ENCODE data around the gene CYP4F22.
"Not testable (repeated sequence)": the region's sequence is repeated elsewhere in the genome, so short reads cannot be mapped to it uniquely, and the experiment has no call there.

Gene CYP4F22

DNA sequence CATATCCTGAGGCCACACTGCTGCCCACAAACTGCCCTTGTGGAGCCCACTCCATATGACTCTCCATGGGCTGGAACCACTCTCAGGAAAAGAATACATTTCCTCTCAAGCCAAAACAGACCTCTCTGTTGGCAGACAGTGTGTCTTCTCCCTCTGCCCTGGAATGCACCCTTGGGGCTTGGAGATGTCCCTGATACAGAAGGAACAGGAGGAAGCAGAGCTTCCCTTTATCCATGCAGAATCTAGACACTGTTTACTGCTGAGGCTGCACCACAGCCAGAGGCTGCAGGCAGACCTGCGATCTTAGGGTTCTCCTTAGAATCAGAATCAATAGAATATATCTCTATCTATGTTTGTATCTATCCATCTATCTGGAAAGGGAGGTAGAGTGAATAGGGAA is 79.9 kb downstream of the CYP4F22 start:
- H3K4me3 ChIP-seq (ENCODE audit: low read depth, low read length): no peak overlapping the region
- TF ChIP-seq, protein P1, sequence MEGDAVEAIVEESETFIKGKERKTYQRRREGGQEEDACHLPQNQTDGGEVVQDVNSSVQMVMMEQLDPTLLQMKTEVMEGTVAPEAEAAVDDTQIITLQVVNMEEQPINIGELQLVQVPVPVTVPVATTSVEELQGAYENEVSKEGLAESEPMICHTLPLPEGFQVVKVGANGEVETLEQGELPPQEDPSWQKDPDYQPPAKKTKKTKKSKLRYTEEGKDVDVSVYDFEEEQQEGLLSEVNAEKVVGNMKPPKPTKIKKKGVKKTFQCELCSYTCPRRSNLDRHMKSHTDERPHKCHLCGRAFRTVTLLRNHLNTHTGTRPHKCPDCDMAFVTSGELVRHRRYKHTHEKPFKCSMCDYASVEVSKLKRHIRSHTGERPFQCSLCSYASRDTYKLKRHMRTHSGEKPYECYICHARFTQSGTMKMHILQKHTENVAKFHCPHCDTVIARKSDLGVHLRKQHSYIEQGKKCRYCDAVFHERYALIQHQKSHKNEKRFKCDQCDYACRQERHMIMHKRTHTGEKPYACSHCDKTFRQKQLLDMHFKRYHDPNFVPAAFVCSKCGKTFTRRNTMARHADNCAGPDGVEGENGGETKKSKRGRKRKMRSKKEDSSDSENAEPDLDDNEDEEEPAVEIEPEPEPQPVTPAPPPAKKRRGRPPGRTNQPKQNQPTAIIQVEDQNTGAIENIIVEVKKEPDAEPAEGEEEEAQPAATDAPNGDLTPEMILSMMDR (IDR thresholded peaks at IDR 0.05; ENCODE audit: insufficient read depth, low read depth, low read length, missing control alignments): no peak
- no peak for DNase-seq (ENCODE audit: low read depth)

DNA sequence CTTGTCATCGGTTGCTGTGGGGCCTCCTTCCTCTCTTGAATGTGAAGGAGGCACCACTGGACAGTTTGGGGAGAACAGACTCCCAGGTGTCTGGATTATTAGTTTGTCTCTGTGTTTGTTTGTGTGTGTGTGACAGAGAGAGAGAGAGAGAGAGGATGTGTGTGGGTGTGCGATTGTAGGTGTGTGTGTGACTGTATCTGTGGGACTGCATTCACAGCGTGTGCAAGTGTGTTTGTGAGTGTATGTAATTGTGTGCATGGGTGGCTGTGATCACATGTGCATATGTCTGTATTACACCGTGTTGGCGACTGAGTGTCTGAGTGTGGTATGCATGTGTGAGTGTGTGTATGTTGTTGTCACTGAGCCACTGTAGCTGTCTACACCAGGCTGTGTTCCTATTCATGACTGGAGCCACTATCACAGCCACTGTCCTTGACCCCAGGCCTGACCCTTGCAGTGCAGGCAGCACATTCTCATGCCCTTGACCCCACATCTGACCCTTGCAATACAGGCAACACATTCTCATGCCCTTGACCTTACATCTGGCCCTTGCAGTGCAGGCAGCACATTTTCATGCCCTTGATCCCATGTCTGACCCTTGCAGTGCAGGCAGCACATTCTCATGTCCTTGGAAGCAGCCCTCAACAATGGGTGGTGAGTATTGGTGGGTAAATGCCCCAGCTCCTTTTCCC is 81.6 kb downstream of the CYP4F22 start:
- DNase-seq (ENCODE audit: low read depth): no peak
- TF ChIP-seq, protein P1 (IDR thresholded peaks at IDR 0.05; ENCODE audit: insufficient read depth, low read depth, low read length, missing control alignments): no peak
- no peak overlapping the region for H3K4me3 ChIP-seq (ENCODE audit: low read depth, low read length)

DNA sequence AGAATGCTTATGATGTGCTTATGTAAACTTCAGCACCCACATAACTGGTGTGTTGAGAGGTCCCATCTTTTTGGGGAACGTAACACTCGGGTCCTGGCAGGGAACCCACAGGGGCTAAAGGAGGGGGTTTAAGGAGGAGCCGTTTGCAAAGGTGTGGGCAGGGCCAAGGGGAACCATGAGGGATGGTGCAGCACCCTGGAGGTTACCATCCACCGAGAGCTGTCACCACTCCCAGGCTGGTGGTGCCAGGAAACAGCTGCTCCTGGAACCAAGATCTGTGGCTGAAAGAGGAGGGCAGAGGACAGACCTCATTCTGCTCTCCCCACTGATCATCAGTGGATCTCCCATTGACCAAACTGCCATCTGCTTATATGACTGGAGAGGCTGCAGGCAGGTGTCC is 83.5 kb downstream of the CYP4F22 start:
- DNase-seq (ENCODE audit: low read depth): no peak
- H3K4me3 ChIP-seq (ENCODE audit: low read depth, low read length): no peak overlapping the region

DNA sequence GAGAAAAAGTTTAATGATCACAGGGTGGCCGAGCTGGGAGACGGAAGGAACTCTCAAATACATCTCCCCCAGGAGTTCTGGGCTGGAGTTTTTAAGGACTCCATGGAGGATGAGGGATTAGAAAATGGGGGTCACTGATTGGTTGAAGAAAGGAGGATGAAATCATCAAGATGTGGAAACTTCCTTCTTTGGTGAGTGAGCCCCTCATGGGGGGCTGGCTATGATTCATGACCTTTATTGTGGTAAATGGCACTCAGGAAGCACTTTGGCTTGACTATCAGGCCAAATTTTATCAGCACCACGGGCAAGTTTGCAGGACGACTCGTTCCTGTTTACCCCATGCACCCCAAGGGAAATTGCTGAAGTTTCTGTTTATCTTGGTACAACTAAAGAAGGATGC is 84.2 kb downstream of the CYP4F22 start:
- DNase-seq (ENCODE audit: low read depth); H3K4me3 ChIP-seq (ENCODE audit: low read depth, low read length): not testable (repeated sequence)

More for the DNA sequence above, 83.5 kb downstream of the CYP4F22 start:
- TF ChIP-seq, protein P1 (IDR thresholded peaks at IDR 0.05; ENCODE audit: insufficient read depth, low read depth, low read length, missing control alignments): no peak

DNA sequence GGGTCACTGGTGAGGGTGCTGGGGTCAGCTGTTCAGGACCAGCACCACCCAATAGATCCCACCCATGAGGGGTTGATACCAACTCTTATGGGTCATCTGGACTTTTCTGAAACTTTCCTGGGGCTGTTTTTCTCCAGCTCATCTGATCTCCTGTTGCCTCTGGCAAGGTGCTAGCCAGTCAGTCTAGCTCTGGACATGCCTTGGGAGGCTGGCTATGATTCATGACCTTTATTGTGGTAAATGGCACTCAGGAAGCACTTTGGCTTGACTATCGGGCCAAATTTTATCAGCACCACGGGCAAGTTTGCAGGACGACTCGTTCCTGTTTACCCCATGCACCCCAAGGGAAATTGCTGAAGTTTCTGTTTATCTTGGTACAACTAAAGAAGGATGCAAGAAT is 85.4 kb downstream of the CYP4F22 start:
- not testable (repeated sequence) for DNase-seq (ENCODE audit: low read depth)

DNA sequence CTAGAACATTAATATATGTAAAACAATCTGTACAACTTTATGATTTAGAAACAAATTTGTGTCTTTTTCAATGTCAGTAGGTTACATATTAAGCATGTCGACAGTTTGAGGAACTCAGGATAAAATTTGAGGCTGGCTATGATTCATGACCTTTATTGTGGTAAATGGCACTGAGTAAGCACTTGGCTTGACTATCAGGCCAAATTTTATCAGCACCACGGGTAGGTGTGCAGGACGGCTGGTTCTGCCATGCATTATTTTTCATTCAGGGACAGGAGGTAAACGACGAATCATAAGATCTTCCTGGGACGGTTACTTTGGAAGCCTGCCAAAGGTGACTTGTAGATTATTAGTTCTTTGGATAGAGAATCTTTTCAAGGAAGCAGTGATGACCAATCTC is 86.7 kb downstream of the CYP4F22 start:
- DNase-seq (ENCODE audit: low read depth): no peak
- TF ChIP-seq, protein P1 (IDR thresholded peaks at IDR 0.05; ENCODE audit: insufficient read depth, low read depth, low read length, missing control alignments): no peak
- no peak overlapping the region for H3K4me3 ChIP-seq (ENCODE audit: low read depth, low read length)

More for the DNA sequence above, 85.4 kb downstream of the CYP4F22 start:
- H3K4me3 ChIP-seq (ENCODE audit: low read depth, low read length): not testable (repeated sequence)
